ENCODE data around the gene SNX32. TPM values are rescaled to one million over a fixed set of nuclear protein-coding genes. Genes with fewer than 3 reads are reported as not detected.

SNX32 gene
- total and polyA plus RNA-seq, 9 of the 15 experiments (the other 6 are each of a cell fraction or from before 2014, with no cell fraction given), result 0.03 TPM; not detected in 7

DNA sequence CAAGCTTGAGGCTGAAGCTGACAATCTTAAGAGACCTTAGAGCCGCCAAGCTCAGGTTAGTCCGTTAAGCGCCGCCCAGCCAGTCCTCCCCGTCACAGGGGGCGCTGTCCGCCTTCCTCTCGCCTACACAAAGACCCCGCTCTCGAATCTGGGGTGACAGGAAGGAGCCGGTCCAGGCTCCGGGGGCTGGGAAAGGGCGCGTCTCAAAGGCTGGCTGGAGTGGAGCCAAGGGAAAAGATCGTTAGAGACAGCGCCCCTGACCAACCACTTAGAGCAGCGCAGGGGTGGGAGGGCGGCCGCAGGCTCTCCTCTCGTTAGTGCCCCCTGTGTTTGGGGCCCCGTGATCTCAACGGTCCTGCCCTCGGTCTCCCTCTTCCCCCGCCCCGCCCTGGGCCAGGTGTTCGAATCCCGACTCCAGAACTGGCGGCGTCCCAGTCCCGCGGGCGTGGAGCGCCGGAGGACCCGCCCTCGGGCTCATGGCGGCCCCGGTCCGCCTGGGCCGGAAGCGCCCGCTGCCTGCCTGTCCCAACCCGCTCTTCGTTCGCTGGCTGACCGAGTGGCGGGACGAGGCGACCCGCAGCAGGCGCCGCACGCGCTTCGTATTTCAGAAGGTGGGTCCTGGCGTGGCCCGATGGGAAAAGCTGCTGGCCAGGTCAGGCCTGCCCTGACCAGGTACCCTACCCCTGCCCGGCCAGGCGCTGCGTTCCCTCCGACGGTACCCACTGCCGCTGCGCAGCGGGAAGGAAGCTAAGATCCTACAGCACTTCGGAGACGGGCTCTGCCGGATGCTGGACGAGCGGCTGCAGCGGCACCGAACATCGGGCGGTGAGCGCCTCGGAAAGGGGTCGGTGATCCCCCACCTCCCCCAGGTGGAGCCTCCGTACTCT, 26.8 kb downstream of the SNX32 start, which contains the start of gene MUS81 (continued):
- TF ChIP-seq, protein P1, sequence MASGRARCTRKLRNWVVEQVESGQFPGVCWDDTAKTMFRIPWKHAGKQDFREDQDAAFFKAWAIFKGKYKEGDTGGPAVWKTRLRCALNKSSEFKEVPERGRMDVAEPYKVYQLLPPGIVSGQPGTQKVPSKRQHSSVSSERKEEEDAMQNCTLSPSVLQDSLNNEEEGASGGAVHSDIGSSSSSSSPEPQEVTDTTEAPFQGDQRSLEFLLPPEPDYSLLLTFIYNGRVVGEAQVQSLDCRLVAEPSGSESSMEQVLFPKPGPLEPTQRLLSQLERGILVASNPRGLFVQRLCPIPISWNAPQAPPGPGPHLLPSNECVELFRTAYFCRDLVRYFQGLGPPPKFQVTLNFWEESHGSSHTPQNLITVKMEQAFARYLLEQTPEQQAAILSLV (tag; IDR thresholded peaks at IDR 0.05), result no peak
- peak; percentile 20; the same call in 1 of the 2 replicates for TF ChIP-seq LCOR (CRISPR knock-in tag; IDR thresholded peaks at IDR 0.05)
- TF ChIP-seq, protein P2, sequence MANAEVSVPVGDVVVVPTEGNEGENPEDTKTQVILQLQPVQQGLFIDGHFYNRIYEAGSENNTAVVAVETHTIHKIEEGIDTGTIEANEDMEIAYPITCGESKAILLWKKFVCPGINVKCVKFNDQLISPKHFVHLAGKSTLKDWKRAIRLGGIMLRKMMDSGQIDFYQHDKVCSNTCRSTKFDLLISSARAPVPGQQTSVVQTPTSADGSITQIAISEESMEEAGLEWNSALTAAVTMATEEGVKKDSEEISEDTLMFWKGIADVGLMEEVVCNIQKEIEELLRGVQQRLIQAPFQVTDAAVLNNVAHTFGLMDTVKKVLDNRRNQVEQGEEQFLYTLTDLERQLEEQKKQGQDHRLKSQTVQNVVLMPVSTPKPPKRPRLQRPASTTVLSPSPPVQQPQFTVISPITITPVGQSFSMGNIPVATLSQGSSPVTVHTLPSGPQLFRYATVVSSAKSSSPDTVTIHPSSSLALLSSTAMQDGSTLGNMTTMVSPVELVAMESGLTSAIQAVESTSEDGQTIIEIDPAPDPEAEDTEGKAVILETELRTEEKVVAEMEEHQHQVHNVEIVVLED (CRISPR knock-in tag; IDR thresholded peaks at IDR 0.05), result peak; percentile 29; the same call in 1 of the 2 replicates
- TF ChIP-seq ZSCAN32 (CRISPR knock-in tag; IDR thresholded peaks at IDR 0.05), result peak; percentile 42; the same call in 1 of the 2 replicates
- no peak for TF ChIP-seq TSC22D4 (tag; IDR thresholded peaks at IDR 0.05)
- TF ChIP-seq ETV1 (tag; conservative IDR thresholded peaks at IDR 0.05; ENCODE audit: low read depth), result peak; percentile 74
- peak; percentile 24 for TF ChIP-seq FUS (optimal IDR thresholded peaks at IDR 0.05; ENCODE audit: low read depth, low read length)
- peak; percentile 55 for TF ChIP-seq BCOR (IDR thresholded peaks at IDR 0.05)
- TF ChIP-seq, protein P3, sequence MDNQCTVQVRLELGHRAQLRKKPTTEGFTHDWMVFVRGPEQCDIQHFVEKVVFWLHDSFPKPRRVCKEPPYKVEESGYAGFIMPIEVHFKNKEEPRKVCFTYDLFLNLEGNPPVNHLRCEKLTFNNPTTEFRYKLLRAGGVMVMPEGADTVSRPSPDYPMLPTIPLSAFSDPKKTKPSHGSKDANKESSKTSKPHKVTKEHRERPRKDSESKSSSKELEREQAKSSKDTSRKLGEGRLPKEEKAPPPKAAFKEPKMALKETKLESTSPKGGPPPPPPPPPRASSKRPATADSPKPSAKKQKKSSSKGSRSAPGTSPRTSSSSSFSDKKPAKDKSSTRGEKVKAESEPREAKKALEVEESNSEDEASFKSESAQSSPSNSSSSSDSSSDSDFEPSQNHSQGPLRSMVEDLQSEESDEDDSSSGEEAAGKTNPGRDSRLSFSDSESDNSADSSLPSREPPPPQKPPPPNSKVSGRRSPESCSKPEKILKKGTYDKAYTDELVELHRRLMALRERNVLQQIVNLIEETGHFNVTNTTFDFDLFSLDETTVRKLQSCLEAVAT (IDR thresholded peaks at IDR 0.05), result peak in 1 of 2 experiments; percentile 15; a peak in 1 of 4 replicates
- no peak for TF ChIP-seq ZNF274 (IDR thresholded peaks at IDR 0.05; ENCODE audit: borderline replicate concordance, low read depth, low read length)
- TF ChIP-seq NR2F6 (CRISPR knock-in tag; IDR thresholded peaks at IDR 0.05), result peak; percentile 34; the same call in 1 of the 2 replicates
- TF ChIP-seq ETV6 (IDR thresholded peaks at IDR 0.05; ENCODE audit: borderline replicate concordance in 1 of 2, low read depth in 2 of 2, low read length in 1 of 2), result no peak
- TF ChIP-seq ETV6 (CRISPR knock-in tag; IDR thresholded peaks at IDR 0.05; ENCODE audit: borderline replicate concordance), result no peak; the same call in 1 of the 2 replicates
- TF ChIP-seq CXXC5 (CRISPR knock-in tag; IDR thresholded peaks at IDR 0.05), result peak; percentile 78
- TF ChIP-seq POLR2A (conservative IDR thresholded peaks at IDR 0.05), result peak; percentile 53
- no peak for TF ChIP-seq POU5F1 (IDR thresholded peaks at IDR 0.05; ENCODE audit: borderline replicate concordance, low read depth, low read length, partially characterized antibody)
- no peak for TF ChIP-seq MED1 (CRISPR knock-in tag; IDR thresholded peaks at IDR 0.05; ENCODE audit: borderline replicate concordance)
- TF ChIP-seq FOXK2 (conservative IDR thresholded peaks at IDR 0.05 in 1 of 2, IDR thresholded peaks at IDR 0.05 in 1 of 2; ENCODE audit: low read depth in 2 of 2), result peak; percentile 50 to 52; a peak in 2 of 4 replicates
- peak; percentile 91 for TF ChIP-seq ZBTB7A (IDR thresholded peaks at IDR 0.05; ENCODE audit: borderline replicate concordance, control insufficient read depth, low read depth, low read length)
- TF ChIP-seq CBX2 (IDR thresholded peaks at IDR 0.05; ENCODE audit: insufficient read depth, low read length, poor library complexity, severe bottlenecking), result no peak
- peak; percentile 70; the same call in 1 of the 2 replicates for TF ChIP-seq ELF1 (tag; IDR thresholded peaks at IDR 0.05)
- no peak for TF ChIP-seq NUFIP1 (IDR thresholded peaks at IDR 0.05; ENCODE audit: partially characterized antibody)
- TF ChIP-seq BRCA1 (IDR thresholded peaks at IDR 0.05), result no peak
- peak; percentile 42; the same call in 1 of the 2 replicates for TF ChIP-seq BRCA1 (CRISPR knock-in tag; IDR thresholded peaks at IDR 0.05)
- TF ChIP-seq ESRRA (IDR thresholded peaks at IDR 0.05; ENCODE audit: borderline replicate concordance, low read depth), result peak; percentile 81; the same call in 1 of the 2 replicates
